ENCODE measurements around the gene ALDH1A1.

ALDH1A1 gene

DNA sequence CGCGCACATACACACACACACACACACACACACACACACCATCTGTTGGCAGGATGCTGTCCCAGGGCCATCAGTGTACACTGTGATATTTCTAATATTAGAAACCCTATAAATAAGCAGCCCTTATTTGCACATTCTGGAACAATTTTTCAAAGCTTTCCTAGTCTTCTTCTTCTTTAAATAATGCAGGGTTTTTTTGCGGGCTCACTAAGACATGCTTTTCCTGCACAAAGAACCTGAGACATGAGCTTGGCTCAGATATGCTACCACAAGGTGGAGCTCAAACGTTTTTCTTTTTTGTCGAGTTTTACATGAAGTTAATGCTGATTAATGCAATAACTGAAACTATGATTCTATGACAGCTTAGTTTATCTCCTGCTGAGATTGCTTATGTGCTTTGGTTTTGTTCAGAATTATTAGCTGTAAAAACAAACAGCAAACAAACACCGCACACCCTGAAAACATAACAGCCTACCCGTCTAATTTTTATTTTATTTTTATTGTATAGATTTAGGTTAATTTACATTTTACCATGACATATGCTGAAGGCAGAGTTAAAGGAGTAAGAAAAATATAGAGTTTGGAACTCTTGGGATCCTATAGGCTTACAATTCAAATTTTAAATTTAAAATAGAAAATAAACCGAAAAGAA is 95.8 kb downstream of the ALDH1A1 start:
- no peak for DNase-seq (ENCODE audit: low read depth in 2 of 2)

DNA sequence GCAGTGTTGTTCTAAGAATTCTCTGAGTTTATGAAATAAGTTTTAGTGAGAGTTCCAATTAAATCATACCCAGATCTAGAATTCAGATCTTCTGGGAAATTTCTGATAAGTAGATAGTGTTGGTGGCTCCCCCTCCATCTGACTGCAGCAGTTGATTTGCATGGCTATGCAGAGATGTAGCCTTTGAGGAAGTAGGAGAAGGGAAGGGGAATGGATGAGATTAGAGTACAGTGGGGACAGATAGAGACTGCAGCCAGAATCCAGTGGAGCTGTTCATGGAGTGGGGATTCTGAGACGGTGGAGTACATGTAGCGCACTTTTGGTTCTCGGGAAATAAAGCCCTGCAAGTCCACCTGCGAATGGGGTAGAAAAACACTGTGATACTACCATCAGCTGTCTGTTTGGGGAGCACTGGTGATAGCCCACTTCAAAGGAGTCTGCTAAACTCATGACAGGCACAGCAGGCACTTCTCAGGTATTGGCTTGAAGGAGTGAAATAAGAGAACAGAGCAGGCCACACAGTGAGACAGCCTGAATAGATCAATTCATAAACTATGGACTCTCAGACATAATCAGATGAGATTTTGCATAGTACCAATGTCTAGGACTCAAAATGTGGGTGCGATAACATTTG is 96.8 kb downstream of the ALDH1A1 start:
- no peak for DNase-seq (ENCODE audit: low read depth in 2 of 2)

DNA sequence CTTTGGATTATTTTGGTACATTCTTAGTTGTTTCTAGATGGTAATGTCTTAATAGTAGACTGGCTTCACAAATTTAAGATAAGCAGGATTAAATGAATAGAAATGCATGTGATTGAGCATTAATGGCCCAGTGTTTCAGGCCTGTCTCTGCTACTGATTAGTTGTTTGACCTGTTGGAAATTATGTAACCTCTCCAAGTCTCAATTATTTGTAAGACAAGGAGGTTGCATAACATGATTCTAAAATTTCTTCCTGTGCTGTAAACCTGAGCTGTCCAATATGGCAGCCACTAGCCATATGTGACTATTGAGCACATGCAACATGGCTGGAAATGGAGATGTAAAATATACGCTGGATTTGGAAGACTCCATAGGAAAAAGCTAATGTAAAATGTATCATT is 97.5 kb downstream of the ALDH1A1 start:
- DNase-seq (ENCODE audit: low read depth in 2 of 2), result no peak
